ENCODE data around the gene ECT2. TPM values are rescaled to one million over a fixed set of nuclear protein-coding genes. Genes with fewer than 3 reads are reported as not detected.
"Not testable (repeated sequence)": the region's sequence is repeated elsewhere in the genome, so short reads cannot be mapped to it uniquely, and the experiment has no call there.

ECT2 gene
- polyA plus RNA-seq, 1 donor: 50.9 TPM

DNA sequence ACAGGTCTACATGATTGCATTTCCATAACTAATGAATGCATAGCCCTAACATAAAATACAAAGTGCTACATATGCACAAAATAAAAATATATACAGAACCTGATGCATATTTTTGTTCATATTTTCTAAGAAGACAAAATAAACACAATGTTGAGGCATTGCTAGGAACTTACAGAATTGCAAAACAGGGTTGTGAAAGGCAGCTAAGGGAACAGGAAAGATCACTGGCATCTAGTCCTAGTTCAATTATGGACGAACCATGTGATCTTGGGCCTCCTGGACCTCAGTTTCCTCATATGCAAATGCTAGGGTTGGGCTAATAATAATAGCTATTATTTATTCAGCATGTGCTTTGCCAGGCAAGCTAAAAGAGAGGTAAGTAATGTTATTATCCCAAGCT, 24.1 kb upstream of the ECT2 start:
- DNase-seq: no peak

DNA sequence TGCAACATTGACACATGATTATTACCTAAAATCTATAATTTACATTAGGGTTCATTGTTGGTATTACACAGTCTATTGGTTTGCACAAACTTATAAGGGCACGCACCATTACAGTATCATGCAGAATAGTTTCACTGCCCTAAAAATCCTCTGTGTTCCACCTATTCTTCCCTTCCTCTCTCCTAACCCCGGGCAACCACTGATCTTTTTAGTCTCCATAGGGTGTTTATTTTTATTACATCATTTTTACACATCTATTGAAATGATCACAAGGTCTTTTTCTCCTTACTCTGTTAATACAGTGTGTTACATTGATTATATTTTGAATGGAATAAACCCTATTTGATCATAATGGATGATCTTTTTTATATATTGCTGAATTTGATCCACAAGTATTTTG, 15.5 kb upstream of the ECT2 start:
- DNase-seq: no peak

- DNase-seq: no peak
These were observed 11.1 kb upstream of the ECT2 start for GRCh38 chr3:172739462-172739861.

- DNase-seq: no peak
These were observed 4.1 kb upstream of the ECT2 start for GRCh38 chr3:172746475-172746874.

DNA sequence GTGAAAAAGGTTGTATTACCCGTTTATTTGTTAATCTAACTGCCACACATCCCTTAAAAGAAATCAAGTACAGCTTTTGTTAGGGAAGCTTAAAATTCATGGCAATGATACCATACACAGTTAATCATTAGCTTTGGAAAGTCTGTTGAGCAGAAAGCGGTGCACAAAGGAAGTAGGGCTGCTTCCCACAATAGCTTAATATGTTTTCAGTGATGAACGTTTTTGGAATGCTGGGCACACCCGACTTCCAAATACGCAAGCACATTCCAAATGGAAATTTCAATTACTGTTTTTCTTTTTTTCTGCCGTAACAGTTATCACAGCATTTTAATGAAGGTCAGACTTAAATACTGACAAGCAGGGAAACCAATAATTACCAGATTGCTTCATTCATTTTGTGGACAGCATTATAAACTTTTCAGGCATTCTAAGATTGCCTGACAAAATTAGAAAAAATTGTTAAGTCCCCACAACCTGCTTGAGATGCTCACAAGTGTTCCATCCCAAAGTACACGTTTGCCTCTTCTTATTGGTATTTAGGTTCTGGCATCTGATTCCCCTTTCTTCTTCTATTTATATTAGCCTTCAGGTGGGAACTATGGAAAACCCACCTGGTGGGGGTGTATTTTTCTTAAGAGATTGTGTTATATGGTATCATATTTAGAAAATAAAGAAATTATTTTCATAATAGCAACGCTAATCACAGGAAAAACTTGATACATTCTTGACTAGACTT, 1.1 kb upstream of the ECT2 start:
- DNase-seq: peak; percentile 22

GRCh38 chr3:172750069-172750367, 508 bp upstream of the ECT2 start:
- DNase-seq: no peak

DNA sequence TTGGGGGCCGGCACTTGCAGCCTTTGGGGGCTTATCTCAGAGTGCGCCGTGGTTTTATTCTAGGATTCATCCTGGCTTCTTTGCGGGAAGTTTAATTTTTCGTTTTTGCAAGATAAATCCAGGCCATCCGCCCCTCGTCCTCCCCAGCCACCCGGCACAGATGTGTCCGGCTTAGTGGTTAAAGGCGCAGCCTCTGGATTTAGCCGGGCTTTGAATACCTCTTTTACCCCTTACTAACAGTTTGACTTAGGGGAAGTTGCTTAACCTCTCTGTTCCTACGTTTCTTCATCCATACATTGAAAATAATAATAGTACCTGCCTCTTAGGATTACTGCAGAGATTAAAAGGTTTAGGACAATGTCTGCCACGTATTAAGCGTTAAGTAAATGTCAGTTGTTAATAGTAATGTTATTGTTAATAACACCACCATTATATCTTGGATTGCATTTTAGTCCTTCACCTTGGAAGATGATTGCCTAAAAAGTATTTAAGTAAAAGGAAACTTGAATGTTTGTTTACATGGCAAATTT, 714 bp downstream of the ECT2 start:
- DNase-seq: no peak

GRCh38 chr3:172752651-172753050, 2.1 kb downstream of the ECT2 start:
- no peak for DNase-seq

GRCh38 chr3:172753125-172753524, 2.6 kb downstream of the ECT2 start:
- no peak for DNase-seq

- not testable (repeated sequence) for DNase-seq
These were observed 9.9 kb downstream of the ECT2 start for GRCh38 chr3:172760416-172760815.

DNA sequence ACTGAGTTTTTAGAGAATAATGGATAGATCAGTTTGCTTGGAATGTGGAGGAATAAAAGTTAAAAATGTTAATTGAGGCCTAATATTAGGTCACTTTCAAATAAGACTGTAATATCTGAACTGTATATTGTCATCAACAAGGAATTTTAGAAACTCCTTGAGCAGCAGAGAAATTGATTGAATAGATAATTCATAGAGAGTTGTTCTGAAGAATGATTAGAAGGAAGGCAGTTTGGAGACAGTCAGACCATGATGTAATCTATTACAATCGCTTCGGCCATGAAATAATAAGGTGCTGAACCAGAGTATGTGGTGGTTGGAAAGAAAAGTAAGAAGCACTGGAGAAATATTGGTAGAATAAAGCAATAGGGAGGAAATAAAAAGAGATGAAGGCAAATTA, 15.7 kb downstream of the ECT2 start:
- DNase-seq: no peak

DNA sequence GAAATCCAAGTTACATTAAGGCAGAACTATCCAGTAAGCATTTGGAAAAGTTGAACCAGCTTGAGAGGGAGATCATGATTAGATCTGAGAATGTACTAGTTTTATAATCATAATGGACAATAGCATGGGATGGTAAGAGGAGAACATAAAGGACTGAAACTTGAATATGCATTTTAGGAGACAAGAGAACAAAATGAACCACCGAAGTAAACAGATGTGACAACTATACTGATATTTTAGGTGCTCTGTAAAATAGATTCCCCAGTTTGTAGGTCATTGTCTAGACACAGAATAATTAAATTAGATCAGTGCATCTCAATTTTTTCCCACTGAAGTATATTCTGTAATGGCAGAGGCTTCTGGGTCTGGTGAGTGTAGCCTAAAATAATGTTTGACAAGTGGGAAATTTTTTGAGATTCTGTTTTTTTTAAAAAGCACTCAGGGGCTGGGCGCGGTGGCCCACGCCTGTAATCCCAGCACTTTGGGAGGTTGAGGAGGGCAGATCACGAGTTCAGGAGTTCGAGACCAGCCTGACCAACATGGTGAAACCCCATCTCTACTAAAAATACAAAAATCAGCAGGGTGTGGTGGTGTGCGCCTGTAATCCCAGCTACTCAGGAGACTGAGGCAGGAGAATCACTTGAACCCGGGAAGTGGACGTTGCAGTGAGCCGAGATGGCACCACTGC, 16.3 kb downstream of the ECT2 start:
- no peak for DNase-seq

- DNase-seq: no peak
These were observed 19.9 kb downstream of the ECT2 start for GRCh38 chr3:172770382-172770781.

DNA sequence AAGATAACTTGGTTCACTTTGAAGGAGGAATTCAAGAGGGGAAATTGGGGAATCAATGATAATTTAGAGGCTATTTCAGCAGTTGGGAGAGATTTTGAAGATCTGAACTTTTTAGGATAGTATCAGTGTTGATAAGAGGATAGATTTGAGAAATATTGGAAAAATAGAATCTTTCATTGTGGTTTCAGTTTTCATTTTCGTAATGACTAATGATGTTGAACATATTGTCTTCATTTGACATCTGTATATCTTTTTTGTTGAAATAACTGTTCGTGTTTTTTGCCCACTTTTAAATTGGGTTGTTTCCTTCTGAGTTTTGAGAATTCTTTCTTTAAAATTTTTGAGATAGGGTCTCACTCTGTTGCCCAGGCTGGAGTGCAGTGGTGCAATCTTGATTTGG, 21.1 kb downstream of the ECT2 start:
- no peak for DNase-seq

- no peak for DNase-seq
These were observed 25.7 kb downstream of the ECT2 start for GRCh38 chr3:172776049-172776717.

- no peak for DNase-seq
These were observed 27.4 kb downstream of the ECT2 start for GRCh38 chr3:172777901-172778300.

- DNase-seq: no peak
These were observed 31.7 kb downstream of the ECT2 start for GRCh38 chr3:172782235-172782634.

- DNase-seq: no peak
These were observed 35.5 kb downstream of the ECT2 start for GRCh38 chr3:172786036-172786435.

DNA sequence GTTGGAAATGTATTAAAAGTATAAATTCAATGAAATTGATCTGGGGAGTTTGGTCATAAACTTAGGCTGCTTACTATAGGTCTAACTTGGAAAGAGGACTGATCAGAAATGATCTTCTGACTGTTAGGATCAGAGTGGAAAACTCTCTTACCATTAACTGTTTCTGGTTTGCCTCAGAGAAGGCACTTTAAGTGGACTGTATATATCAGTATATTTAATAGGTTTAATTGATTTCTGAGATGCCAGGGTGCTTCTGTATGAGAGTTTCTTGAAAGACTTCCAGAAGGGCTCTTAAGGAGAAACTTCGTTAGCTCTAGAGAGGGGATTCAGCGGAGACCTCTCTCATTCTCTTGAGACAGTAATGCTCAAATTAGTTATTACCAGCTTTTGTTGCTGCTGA, 36.5 kb downstream of the ECT2 start:
- no peak for DNase-seq

GRCh38 chr3:172787746-172788145, 37.2 kb downstream of the ECT2 start:
- DNase-seq: no peak

GRCh38 chr3:172799246-172799645, 48.7 kb downstream of the ECT2 start:
- DNase-seq: no peak

- DNase-seq: no peak
These were observed 49.6 kb downstream of the ECT2 start for GRCh38 chr3:172800156-172800555.

DNA sequence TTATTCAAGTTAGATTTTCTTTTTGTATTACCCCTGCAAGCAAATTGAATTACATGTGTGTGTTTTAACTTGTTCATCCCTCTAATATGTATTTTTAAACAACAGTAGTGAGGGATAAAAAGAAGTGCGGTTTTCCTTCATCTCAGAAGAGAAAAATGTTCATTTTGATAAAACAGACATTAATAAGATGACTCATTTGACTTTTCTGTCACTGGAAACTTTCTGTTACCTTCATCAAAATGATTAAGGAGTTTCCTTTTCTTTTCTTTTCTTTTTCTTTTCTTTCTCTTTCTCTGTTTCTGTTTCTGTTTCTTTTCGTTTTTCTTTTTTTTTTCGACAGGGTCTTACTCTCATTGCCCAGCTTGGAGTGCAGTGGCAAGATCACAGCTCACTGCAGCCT, 53.0 kb downstream of the ECT2 start:
- no peak for DNase-seq
